MM.1S (cell line): Measurements from ENCODE around the gene ZBTB7B.

Experiments used
- EZH2 ChIP-seq: fragments of 300-600 bp; sonication (generic); optimal IDR thresholded peaks from 2 replicates; pipeline ENCODE3; 2017; ENCODE audit warnings: low read depth, mild to moderate bottlenecking, antibody characterized with exemption, low read length, mixed read lengths
- TF ChIP-seq, protein P1 (sequence below): fragments of 300-600 bp; sonication (generic); IDR thresholded peaks from 2 replicates; pipeline ENCODE4 v1.5.1; 2016; ENCODE audit warnings: antibody characterized with exemption, low read length, mixed read lengths

DNA sequence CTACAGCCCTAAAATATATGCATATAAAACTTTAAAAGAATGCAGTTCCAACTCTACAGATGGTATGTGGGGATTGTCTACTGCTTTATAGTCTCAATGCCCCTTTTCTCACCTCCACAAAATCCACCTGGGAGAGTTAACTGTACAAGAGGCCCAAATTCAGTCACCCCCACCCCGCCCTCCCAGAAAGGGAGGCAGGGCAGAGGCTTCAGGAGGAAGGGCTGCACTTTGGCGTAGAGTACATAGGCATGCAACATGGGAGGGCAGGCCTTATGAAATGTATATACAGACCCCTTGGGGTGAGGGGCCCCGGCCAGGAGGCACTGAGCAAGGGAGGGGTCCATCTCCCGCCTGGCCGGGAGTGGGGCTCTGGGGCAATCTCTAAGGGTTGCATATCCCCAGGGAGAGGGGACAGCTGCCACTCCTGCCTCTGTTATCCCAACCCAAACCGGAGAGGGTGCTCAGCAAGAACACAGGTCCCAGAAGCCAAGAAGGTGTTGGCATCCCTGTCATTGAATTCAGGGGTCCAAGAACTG is 39.7 kb upstream of the ZBTB7B start:
- TF ChIP-seq, protein P1, sequence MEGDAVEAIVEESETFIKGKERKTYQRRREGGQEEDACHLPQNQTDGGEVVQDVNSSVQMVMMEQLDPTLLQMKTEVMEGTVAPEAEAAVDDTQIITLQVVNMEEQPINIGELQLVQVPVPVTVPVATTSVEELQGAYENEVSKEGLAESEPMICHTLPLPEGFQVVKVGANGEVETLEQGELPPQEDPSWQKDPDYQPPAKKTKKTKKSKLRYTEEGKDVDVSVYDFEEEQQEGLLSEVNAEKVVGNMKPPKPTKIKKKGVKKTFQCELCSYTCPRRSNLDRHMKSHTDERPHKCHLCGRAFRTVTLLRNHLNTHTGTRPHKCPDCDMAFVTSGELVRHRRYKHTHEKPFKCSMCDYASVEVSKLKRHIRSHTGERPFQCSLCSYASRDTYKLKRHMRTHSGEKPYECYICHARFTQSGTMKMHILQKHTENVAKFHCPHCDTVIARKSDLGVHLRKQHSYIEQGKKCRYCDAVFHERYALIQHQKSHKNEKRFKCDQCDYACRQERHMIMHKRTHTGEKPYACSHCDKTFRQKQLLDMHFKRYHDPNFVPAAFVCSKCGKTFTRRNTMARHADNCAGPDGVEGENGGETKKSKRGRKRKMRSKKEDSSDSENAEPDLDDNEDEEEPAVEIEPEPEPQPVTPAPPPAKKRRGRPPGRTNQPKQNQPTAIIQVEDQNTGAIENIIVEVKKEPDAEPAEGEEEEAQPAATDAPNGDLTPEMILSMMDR = no peak
- TF ChIP-seq EZH2 = no peak
